ENCODE results near the gene INPP5F. TPM values are rescaled to one million over a fixed set of nuclear protein-coding genes. Genes with fewer than 3 reads are reported as not detected.
A peak's percentile ranks its signal among the peaks of the same experiment; 100 is the strongest.

The INPP5F gene
- total and polyA plus RNA-seq, 2 experiments from 2014 or later = 41.4 to 86.0 TPM

DNA sequence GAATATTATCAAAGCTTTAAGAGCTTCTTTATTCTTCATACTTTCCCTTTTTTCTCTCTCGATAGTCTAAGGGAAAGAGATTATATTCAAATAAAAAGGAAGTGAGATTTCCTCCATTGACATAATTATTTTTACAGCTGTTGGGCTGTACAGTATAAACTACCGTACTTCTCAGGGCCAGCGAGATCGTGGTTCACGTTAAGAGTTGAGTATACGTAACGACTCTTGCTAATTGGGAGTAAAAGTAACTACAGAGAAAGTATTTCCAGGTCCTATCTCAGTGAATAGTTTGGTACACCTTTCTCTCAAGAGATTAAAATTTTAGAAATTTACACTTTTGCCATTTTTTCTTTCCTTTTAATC, 57.8 kb downstream of the INPP5F start:
- Mint-ChIP-seq H3K4me3 (no peak overlapping the region), H3K27ac (no peak overlapping the region), H3K9me3 (no peaks in the 10 kb centered on the region), H3K27me3 (ENCODE audit: insufficient read depth, low read depth, poor library complexity) (peaks cover 10% of the 10 kb centered on the region), H3K36me3 (ENCODE audit: low read depth) (no peaks in the 10 kb centered on the region), H3K4me1 (peaks cover 38% of the 10 kb centered on the region)
- no peaks in the 10 kb centered on the region; the same call in 1 of the 2 replicates for H3F3A ChIP-seq (replicated peaks; ENCODE audit: low read depth)
- no peaks in the 10 kb centered on the region for H3K79me2 ChIP-seq (replicated peaks; ENCODE audit: insufficient read depth)
- H3K27ac ChIP-seq (ENCODE audit: low read depth) = no peak overlapping the region
- no peaks in the 10 kb centered on the region for H4K20me1 ChIP-seq (replicated peaks; ENCODE audit: insufficient read depth)
- H3K36me3 ChIP-seq (ENCODE audit: insufficient read depth) = no peaks in the 10 kb centered on the region
- H3K4me1 ChIP-seq (ENCODE audit: insufficient read depth) = peaks cover 22% of the 10 kb centered on the region
- no peak for TF ChIP-seq EZH2phosphoT487 (IDR thresholded peaks at IDR 0.05; ENCODE audit: unreplicated experiment)
- TF ChIP-seq ZNF331 (CRISPR knock-in tag; IDR thresholded peaks at IDR 0.05; ENCODE audit: low read depth) = no peak
- TF ChIP-seq JUNB (IDR thresholded peaks at IDR 0.05; ENCODE audit: unreplicated experiment) = no peak
- ATAC-seq (no peak), DNase-seq (ENCODE audit: low spot score) (no peak)
- H3K9me2 ChIP-seq (ENCODE audit: insufficient read depth) = no peaks in the 10 kb centered on the region
- H2AFZ ChIP-seq = no peak overlapping the region
- no peak overlapping the region for H3K4me3 ChIP-seq
- H3K27me3 ChIP-seq (ENCODE audit: insufficient read depth) = no peaks in the 10 kb centered on the region
- H3K4me2 ChIP-seq = no peak overlapping the region

DNA sequence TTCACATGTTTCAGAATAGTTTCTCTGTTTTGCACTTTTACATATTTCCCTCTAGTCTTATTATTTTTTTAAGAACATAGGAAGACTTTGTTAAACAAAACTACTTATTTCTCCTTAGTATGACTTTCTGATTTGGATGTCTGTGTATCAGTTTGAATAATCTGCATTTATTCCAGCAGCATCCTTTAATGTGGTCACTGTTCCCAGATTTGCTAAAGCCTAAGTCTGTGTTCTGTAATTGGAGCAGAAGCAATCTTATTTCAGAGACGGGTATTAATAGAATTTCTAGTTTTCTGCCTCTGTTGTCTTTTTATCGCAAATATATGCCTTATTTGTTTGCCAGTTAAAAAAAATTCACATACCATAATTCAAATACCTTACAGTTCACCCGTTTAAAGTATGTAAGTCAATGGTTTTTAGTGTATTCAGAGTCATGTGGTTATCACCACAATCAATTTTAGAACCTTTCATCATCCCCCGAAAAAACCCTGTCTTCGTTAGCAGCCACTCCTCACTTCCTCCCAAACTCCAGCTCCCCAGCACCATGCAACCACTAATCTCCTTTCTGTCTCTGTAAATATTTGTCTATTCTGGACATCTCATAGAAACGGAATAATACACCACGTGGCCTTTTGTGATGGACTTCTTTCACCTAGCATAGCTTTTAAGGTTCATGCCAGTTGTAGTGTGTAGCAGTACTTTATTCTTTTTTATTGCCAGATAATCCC, 58.7 kb downstream of the INPP5F start:
- ATAC-seq = no peak
- Mint-ChIP-seq H3K27ac (0 out of 2 replicates have a peak overlapping the region, but pooled peaks have one; percentile 11), H3K9me3 (no peaks in the 10 kb centered on the region)
- TF ChIP-seq POLR2AphosphoS5 (IDR thresholded peaks at IDR 0.05; ENCODE audit: low read depth) (no peak), ZNF114 (CRISPR knock-in tag; IDR thresholded peaks at IDR 0.05) (no peak), CREB1 (CRISPR knock-in tag; IDR thresholded peaks at IDR 0.05; ENCODE audit: low read depth) (no peak), STAT1 (IDR thresholded peaks at IDR 0.05; ENCODE audit: unreplicated experiment) (no peak), EZH2phosphoT487 (IDR thresholded peaks at IDR 0.05; ENCODE audit: unreplicated experiment) (no peak), JUNB (IDR thresholded peaks at IDR 0.05; ENCODE audit: unreplicated experiment) (no peak)
- TF ChIP-seq, protein P1, sequence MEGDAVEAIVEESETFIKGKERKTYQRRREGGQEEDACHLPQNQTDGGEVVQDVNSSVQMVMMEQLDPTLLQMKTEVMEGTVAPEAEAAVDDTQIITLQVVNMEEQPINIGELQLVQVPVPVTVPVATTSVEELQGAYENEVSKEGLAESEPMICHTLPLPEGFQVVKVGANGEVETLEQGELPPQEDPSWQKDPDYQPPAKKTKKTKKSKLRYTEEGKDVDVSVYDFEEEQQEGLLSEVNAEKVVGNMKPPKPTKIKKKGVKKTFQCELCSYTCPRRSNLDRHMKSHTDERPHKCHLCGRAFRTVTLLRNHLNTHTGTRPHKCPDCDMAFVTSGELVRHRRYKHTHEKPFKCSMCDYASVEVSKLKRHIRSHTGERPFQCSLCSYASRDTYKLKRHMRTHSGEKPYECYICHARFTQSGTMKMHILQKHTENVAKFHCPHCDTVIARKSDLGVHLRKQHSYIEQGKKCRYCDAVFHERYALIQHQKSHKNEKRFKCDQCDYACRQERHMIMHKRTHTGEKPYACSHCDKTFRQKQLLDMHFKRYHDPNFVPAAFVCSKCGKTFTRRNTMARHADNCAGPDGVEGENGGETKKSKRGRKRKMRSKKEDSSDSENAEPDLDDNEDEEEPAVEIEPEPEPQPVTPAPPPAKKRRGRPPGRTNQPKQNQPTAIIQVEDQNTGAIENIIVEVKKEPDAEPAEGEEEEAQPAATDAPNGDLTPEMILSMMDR (conservative IDR thresholded peaks at IDR 0.05; ENCODE audit: low read depth in 2 of 2) = no peak
- TF ChIP-seq, protein P2, sequence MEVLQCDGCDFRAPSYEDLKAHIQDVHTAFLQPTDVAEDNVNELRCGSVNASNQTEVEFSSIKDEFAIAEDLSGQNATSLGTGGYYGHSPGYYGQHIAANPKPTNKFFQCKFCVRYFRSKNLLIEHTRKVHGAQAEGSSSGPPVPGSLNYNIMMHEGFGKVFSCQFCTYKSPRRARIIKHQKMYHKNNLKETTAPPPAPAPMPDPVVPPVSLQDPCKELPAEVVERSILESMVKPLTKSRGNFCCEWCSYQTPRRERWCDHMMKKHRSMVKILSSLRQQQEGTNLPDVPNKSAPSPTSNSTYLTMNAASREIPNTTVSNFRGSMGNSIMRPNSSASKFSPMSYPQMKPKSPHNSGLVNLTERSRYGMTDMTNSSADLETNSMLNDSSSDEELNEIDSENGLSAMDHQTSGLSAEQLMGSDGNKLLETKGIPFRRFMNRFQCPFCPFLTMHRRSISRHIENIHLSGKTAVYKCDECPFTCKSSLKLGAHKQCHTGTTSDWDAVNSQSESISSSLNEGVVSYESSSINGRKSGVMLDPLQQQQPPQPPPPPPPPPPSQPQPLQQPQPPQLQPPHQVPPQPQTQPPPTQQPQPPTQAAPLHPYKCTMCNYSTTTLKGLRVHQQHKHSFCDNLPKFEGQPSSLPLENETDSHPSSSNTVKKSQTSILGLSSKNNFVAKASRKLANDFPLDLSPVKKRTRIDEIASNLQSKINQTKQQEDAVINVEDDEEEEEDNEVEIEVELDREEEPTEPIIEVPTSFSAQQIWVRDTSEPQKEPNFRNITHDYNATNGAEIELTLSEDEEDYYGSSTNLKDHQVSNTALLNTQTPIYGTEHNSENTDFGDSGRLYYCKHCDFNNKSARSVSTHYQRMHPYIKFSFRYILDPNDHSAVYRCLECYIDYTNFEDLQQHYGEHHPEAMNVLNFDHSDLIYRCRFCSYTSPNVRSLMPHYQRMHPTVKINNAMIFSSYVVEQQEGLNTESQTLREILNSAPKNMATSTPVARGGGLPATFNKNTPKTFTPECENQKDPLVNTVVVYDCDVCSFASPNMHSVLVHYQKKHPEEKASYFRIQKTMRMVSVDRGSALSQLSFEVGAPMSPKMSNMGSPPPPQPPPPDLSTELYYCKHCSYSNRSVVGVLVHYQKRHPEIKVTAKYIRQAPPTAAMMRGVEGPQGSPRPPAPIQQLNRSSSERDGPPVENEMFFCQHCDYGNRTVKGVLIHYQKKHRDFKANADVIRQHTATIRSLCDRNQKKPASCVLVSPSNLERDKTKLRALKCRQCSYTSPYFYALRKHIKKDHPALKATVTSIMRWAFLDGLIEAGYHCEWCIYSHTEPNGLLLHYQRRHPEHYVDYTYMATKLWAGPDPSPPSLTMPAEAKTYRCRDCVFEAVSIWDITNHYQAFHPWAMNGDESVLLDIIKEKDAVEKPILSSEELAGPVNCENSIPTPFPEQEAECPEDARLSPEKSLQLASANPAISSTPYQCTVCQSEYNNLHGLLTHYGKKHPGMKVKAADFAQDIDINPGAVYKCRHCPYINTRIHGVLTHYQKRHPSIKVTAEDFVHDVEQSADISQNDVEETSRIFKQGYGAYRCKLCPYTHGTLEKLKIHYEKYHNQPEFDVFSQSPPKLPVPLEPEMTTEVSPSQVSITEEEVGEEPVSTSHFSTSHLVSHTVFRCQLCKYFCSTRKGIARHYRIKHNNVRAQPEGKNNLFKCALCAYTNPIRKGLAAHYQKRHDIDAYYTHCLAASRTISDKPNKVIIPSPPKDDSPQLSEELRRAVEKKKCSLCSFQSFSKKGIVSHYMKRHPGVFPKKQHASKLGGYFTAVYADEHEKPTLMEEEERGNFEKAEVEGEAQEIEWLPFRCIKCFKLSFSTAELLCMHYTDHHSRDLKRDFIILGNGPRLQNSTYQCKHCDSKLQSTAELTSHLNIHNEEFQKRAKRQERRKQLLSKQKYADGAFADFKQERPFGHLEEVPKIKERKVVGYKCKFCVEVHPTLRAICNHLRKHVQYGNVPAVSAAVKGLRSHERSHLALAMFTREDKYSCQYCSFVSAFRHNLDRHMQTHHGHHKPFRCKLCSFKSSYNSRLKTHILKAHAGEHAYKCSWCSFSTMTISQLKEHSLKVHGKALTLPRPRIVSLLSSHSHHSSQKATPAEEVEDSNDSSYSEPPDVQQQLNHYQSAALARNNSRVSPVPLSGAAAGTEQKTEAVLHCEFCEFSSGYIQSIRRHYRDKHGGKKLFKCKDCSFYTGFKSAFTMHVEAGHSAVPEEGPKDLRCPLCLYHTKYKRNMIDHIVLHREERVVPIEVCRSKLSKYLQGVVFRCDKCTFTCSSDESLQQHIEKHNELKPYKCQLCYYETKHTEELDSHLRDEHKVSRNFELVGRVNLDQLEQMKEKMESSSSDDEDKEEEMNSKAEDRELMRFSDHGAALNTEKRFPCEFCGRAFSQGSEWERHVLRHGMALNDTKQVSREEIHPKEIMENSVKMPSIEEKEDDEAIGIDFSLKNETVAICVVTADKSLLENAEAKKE (CRISPR knock-in tag; IDR thresholded peaks at IDR 0.05) = no peak
- TF ChIP-seq, protein P3, sequence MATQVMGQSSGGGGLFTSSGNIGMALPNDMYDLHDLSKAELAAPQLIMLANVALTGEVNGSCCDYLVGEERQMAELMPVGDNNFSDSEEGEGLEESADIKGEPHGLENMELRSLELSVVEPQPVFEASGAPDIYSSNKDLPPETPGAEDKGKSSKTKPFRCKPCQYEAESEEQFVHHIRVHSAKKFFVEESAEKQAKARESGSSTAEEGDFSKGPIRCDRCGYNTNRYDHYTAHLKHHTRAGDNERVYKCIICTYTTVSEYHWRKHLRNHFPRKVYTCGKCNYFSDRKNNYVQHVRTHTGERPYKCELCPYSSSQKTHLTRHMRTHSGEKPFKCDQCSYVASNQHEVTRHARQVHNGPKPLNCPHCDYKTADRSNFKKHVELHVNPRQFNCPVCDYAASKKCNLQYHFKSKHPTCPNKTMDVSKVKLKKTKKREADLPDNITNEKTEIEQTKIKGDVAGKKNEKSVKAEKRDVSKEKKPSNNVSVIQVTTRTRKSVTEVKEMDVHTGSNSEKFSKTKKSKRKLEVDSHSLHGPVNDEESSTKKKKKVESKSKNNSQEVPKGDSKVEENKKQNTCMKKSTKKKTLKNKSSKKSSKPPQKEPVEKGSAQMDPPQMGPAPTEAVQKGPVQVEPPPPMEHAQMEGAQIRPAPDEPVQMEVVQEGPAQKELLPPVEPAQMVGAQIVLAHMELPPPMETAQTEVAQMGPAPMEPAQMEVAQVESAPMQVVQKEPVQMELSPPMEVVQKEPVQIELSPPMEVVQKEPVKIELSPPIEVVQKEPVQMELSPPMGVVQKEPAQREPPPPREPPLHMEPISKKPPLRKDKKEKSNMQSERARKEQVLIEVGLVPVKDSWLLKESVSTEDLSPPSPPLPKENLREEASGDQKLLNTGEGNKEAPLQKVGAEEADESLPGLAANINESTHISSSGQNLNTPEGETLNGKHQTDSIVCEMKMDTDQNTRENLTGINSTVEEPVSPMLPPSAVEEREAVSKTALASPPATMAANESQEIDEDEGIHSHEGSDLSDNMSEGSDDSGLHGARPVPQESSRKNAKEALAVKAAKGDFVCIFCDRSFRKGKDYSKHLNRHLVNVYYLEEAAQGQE (IDR thresholded peaks at IDR 0.05; ENCODE audit: unreplicated experiment) = no peak

More for the DNA sequence above, 58.7 kb downstream of the INPP5F start:
- Histone ChIP-seq H3K4me2 (no peak overlapping the region), H3K36me3 (ENCODE audit: insufficient read depth) (no peaks in the 10 kb centered on the region), H3F3A (replicated peaks; ENCODE audit: low read depth) (no peaks in the 10 kb centered on the region; the same call in 1 of the 2 replicates), H3K27ac (ENCODE audit: low read depth) (no peak overlapping the region), H3K79me2 (replicated peaks; ENCODE audit: insufficient read depth) (no peaks in the 10 kb centered on the region), H2AFZ (no peak overlapping the region), H3K4me1 (ENCODE audit: insufficient read depth) (peaks cover 22% of the 10 kb centered on the region), H3K27me3 (ENCODE audit: insufficient read depth) (no peaks in the 10 kb centered on the region), H3K4me3 (no peak overlapping the region), H4K20me1 (replicated peaks; ENCODE audit: insufficient read depth) (no peaks in the 10 kb centered on the region), H3K9me2 (ENCODE audit: insufficient read depth) (no peaks in the 10 kb centered on the region)
- Mint-ChIP-seq H3K36me3 (ENCODE audit: low read depth) (no peaks in the 10 kb centered on the region), H3K27me3 (ENCODE audit: insufficient read depth, low read depth, poor library complexity) (peaks cover 8% of the 10 kb centered on the region), H3K4me3 (no peak overlapping the region), H3K4me1 (peaks cover 41% of the 10 kb centered on the region)
- no peak for DNase-seq (ENCODE audit: low spot score)
